HG02798 (cell line): ENCODE results near the gene ZBTB7C.

Experiments
- ATAC-seq: cut with Tn5 transposase; IDR thresholded peaks from one replicate; pipeline ENCODE4 v1.9.1; 2021; ENCODE audit warnings: mild to moderate bottlenecking; ENCODE audit not compliant: unreplicated experiment, poor library complexity

ZBTB7C gene

GRCh38 chr18:48278081-48278480, 131.1 kb downstream of the ZBTB7C start:
- no peak for ATAC-seq

- no peak for ATAC-seq
Measured at GRCh38 chr18:48274301-48274700, 134.9 kb downstream of the ZBTB7C start.

GRCh38 chr18:48270929-48271328, 138.3 kb downstream of the ZBTB7C start:
- ATAC-seq, result no peak

GRCh38 chr18:48265328-48265727, 143.9 kb downstream of the ZBTB7C start:
- no peak for ATAC-seq

GRCh38 chr18:48263914-48264902, 145.0 kb downstream of the ZBTB7C start:
- no peak for ATAC-seq

- ATAC-seq, result no peak
Measured at GRCh38 chr18:48263192-48263853, 145.9 kb downstream of the ZBTB7C start.

- ATAC-seq, result no peak
Measured at GRCh38 chr18:48260237-48260636, 148.9 kb downstream of the ZBTB7C start.

- no peak for ATAC-seq
Measured at GRCh38 chr18:48256848-48257247, 152.3 kb downstream of the ZBTB7C start.

- ATAC-seq, result no peak
Measured at GRCh38 chr18:48254077-48254602, 155.0 kb downstream of the ZBTB7C start.

- no peak for ATAC-seq
Measured at GRCh38 chr18:48252525-48252924, 156.7 kb downstream of the ZBTB7C start.

GRCh38 chr18:48250918-48251317, 158.3 kb downstream of the ZBTB7C start:
- ATAC-seq, result no peak

GRCh38 chr18:48250362-48250907, 158.7 kb downstream of the ZBTB7C start:
- ATAC-seq, result no peak

- ATAC-seq, result no peak
Measured at GRCh38 chr18:48249854-48250253, 159.3 kb downstream of the ZBTB7C start.

GRCh38 chr18:48244530-48244929, 164.7 kb downstream of the ZBTB7C start:
- no peak for ATAC-seq

GRCh38 chr18:48238636-48239035, 170.5 kb downstream of the ZBTB7C start:
- ATAC-seq, result no peak

- ATAC-seq, result no peak
Measured at GRCh38 chr18:48238206-48238605, 171.0 kb downstream of the ZBTB7C start.

- ATAC-seq, result no peak
Measured at GRCh38 chr18:48236822-48237221, 172.4 kb downstream of the ZBTB7C start.

- ATAC-seq, result no peak
Measured at GRCh38 chr18:48230467-48231113, 178.6 kb downstream of the ZBTB7C start.

- no peak for ATAC-seq
Measured at GRCh38 chr18:48229552-48229981, 179.6 kb downstream of the ZBTB7C start.

- no peak for ATAC-seq
Measured at GRCh38 chr18:48228841-48229240, 180.3 kb downstream of the ZBTB7C start.
